GM10847 (cell line): ENCODE data around the gene CNOT3.

ENCODE experiments used
- POLR2A ChIP-seq: IDR thresholded peaks from 2 replicates; pipeline ENCODE4 v1.6.1; 2011; ENCODE audit not compliant: insufficient read length; ENCODE audit errors: extremely low read depth

Gene CNOT3

GRCh38 chr19:54138489-54139256, 1.1 kb downstream of the CNOT3 start:
- TF ChIP-seq POLR2A: no peak

- no peak for TF ChIP-seq POLR2A
These were observed 3.8 kb downstream of the CNOT3 start for GRCh38 chr19:54141356-54141755.

GRCh38 chr19:54142166-54142780, 4.7 kb downstream of the CNOT3 start:
- no peak for TF ChIP-seq POLR2A

GRCh38 chr19:54145541-54146158, 8.1 kb downstream of the CNOT3 start:
- no peak for TF ChIP-seq POLR2A

GRCh38 chr19:54147676-54148075, 10.1 kb downstream of the CNOT3 start:
- no peak for TF ChIP-seq POLR2A

GRCh38 chr19:54148158-54148557, 10.6 kb downstream of the CNOT3 start:
- no peak for TF ChIP-seq POLR2A

- TF ChIP-seq POLR2A: no peak
These were observed 11.7 kb downstream of the CNOT3 start for GRCh38 chr19:54149021-54149812.

GRCh38 chr19:54151362-54152035, 13.9 kb downstream of the CNOT3 start:
- no peak for TF ChIP-seq POLR2A

GRCh38 chr19:54152267-54152666, 14.7 kb downstream of the CNOT3 start:
- no peak for TF ChIP-seq POLR2A

GRCh38 chr19:54152878-54153524, 15.4 kb downstream of the CNOT3 start:
- TF ChIP-seq POLR2A: no peak

GRCh38 chr19:54153731-54154326, 16.3 kb downstream of the CNOT3 start:
- TF ChIP-seq POLR2A: no peak

GRCh38 chr19:54154603-54155345, 17.2 kb downstream of the CNOT3 start:
- TF ChIP-seq POLR2A: no peak

GRCh38 chr19:54155694-54156093, 18.1 kb downstream of the CNOT3 start:
- TF ChIP-seq POLR2A: no peak

GRCh38 chr19:54156490-54156889, 18.9 kb downstream of the CNOT3 start:
- TF ChIP-seq POLR2A: no peak

- TF ChIP-seq POLR2A: no peak
These were observed 19.4 kb downstream of the CNOT3 start for GRCh38 chr19:54156953-54157352.
